Anterior cingulate cortex (tissue), 58 donors: ENCODE results near the gene MPZL2.

Source experiments
- DNase-seq, 58 donors: peaks; one replicate each; lab custom pipeline; 2025; lab: John Stamatoyannopoulos, UW

MPZL2 gene

DNA sequence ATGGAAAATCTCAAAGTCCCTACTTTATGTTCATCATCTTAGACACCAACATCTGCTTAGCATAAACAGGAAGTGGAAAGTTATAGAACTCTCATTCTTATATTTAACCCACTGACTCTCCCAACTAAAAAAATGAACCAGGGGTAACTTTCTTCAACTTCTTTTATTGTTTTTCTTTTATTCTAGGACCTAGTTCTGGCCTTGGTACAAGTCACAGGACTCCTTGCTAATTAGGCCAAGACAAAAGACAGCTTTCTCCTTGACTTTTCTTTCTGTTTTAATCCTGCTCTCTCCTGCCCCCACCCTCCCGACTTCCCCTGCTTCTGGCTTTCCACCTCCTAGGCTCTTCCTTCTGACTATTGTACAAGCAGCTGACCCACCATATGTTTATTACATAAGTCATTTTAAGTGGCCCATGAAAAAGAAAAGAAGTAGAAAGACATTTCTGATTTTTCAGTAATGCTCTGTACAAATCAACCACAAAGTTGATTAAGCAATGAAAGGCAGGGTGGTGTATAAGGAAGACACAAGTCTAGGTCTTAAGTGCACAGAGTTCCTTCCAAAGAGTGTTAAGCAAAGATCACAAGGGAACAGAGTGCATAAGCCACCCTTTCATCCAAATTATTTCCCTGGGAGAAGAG is 57.6 kb downstream of the MPZL2 start:
- no peak for DNase-seq

DNA sequence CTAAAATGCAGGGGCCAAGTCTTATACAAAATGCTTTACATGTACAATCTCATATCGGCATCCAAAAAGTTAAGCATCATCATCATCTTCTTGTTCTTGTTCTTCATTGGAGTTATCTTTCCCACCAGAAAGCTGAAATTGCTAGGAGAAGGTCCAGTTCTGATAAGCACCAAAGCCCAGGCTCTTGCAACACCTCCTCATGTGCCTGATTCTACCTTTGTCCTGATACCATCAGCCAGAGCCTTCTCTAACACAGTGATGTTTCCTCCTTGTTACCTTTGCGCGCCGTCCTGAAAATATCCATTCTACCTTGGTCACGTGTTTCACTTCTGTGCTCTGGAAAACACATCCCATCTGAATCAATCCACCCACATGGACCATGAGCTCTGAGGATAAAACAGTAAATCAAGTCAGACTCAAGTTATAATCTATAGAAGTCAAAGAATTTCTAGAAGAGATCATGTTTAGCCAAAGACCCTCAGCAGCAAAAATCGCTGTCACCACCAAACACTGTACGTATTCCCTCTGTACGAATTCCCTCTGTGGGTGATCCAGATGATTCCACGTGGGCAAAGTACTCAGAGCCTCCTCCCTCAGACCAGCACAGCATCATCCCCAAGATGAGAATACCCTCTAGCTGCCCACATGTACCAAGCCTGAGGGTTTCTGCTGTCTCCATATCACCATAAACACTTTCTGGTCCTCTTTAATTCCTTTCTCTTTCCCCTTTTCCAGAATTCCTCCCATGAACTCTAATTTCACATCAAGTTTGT is 58.3 kb downstream of the MPZL2 start:
- DNase-seq = no peak
